ENCODE data around the gene RALY.

- TF ChIP-seq CTCF (IDR thresholded peaks at IDR 0.05; ENCODE audit: low read depth, low read length, poor library complexity, severe bottlenecking), result no peak
- TF ChIP-seq EZH2phosphoT487 (IDR thresholded peaks at IDR 0.05; ENCODE audit: borderline replicate concordance, low read length), result no peak
These were observed 2.2 kb upstream of the RALY start for GRCh38 chr20:33991502-33991901.

Data from DOHH2 (cell line).